HCT116 (cell line): ENCODE measurements around the gene SLC39A13. TPM values are rescaled to one million over a fixed set of nuclear protein-coding genes. Genes with fewer than 3 reads are reported as not detected.

Experiments used
- ATAC-seq: fragments of 200-7000 bp; cut with Tn5 transposase; 2 replicates; pipeline ENCODE4 v1.9.1; 2020; ENCODE audit warnings: mild to moderate bottlenecking, moderate library complexity
- BruUV-seq: library from RNA; stranded (reverse); fragments of 400-500 nt; replicated peaks from 2 replicates; lab custom pipeline; 2021; lab: Mats Ljungman, UMichigan
- CTCF ChIA-PET: fragments of 300-600 bp; sonication (Branson Sonifier 250); formaldehyde crosslinking; loops from one replicate; lab custom pipeline; 2021; ENCODE audit warnings: antibody characterized with exemption; lab: Charles Lee
- POLR2A ChIA-PET: fragments of 300-600, 350-600 bp; sonication (Branson Sonifier 250); formaldehyde crosslinking; loops from one replicate; lab custom pipeline; 2021; ENCODE audit warnings: antibody characterized with exemption; lab: Charles Lee
- RAD21 ChIA-PET, 2 experiments: fragments of 300-600 bp; sonication (Branson Sonifier 250); formaldehyde crosslinking; loops; one replicate each; lab custom pipeline; 2023; ENCODE audit warnings: low total read pairs in 2 of 2; ENCODE audit not compliant: uncharacterized antibody in 2 of 2, unreplicated experiment in 2 of 2, low non-redundant PET in 1 of 2; lab: Charles Lee
- DNase-seq: peaks from one replicate; pipeline ENCODE4 v3.0.0-alpha.2; 2010; ENCODE audit warnings: low read depth, low spot score
- H2AFZ ChIP-seq: fragments of 200-600 bp; shearing (Covaris generic), sonication (generic); 2 replicates; pipeline ENCODE4 v1.6.1; 2017; ENCODE audit warnings: low read depth, mixed run types, mixed read lengths, antibody characterized with exemption, low read length; ENCODE audit not compliant: poor library complexity, severe bottlenecking
- H3K27ac ChIP-seq: 2 replicates; pipeline ENCODE4 v1.5.1; 2012; ENCODE audit warnings: low read depth, low read length
- H3K27me3 ChIP-seq: fragments of 200-600 bp; sonication (generic); 2 replicates; pipeline ENCODE4 v1.6.1; 2016; ENCODE audit warnings: mixed run types, low read length, mixed read lengths; ENCODE audit not compliant: insufficient read depth
- H3K36me3 ChIP-seq, 2 experiments: fragments of 200-500 bp in 1 of 2; fragments of 200-600 bp in 1 of 2; sonication (Bioruptor generic) in 1 of 2; sonication (generic) in 1 of 2; 2 replicates each; pipeline versions ENCODE4 v1.5.1 to v1.6.1; 2014 to 2016; ENCODE audit warnings: low read length in 2 of 2, inconsistent platforms in 1 of 2, mixed read lengths in 1 of 2, mixed run types in 1 of 2; ENCODE audit not compliant: insufficient read depth in 2 of 2, control insufficient read depth in 1 of 2
- H3K4me1 ChIP-seq, 2 experiments: fragments of 200-600 bp in 1 of 2; sonication (generic) in 1 of 2; 2 replicates each; pipeline versions ENCODE4 v1.5.1 to v1.6.1; 2012 to 2017; ENCODE audit warnings: low read length in 2 of 2, inconsistent platforms in 1 of 2, mild to moderate bottlenecking in 1 of 2, mixed read lengths in 1 of 2, mixed run types in 1 of 2, moderate library complexity in 1 of 2; ENCODE audit not compliant: insufficient read depth in 2 of 2, control insufficient read depth in 1 of 2
- H3K4me2 ChIP-seq: fragments of 200-600 bp; sonication (generic); 2 replicates; pipeline ENCODE4 v1.6.1; 2017; ENCODE audit warnings: mixed run types, low read length, mixed read lengths
- H3K4me3 ChIP-seq, 2 experiments: fragments of 200-600 bp in 1 of 2; sonication (generic) in 1 of 2; replicated peaks in 1 of 2; 2 replicates each; pipeline ENCODE4 v1.5.1; 2011 to 2016; ENCODE audit warnings: low read length in 2 of 2, control low read depth in 1 of 2, low read depth in 1 of 2, mild to moderate bottlenecking in 1 of 2, mixed read lengths in 1 of 2, mixed run types in 1 of 2
- H3K79me2 ChIP-seq: fragments of 200-600 bp; sonication (generic); 2 replicates; pipeline ENCODE4 v1.6.1; 2017; ENCODE audit warnings: mild to moderate bottlenecking, mixed run types, low read length, moderate library complexity, mixed read lengths; ENCODE audit not compliant: insufficient read depth
- H3K9ac ChIP-seq: fragments of 200-600 bp; sonication (generic); 2 replicates; pipeline ENCODE4 v1.6.1; 2016; ENCODE audit warnings: low read length, mixed read lengths
- H3K9me2 ChIP-seq: fragments of 200-600 bp; sonication (generic), shearing (Covaris generic); 2 replicates; pipeline ENCODE4 v1.6.1; 2017; ENCODE audit warnings: mixed run types, mild to moderate bottlenecking, moderate library complexity; ENCODE audit not compliant: insufficient read depth
- H3K9me3 ChIP-seq, 2 experiments: fragments of 200-500 bp in 1 of 2; fragments of 200-600 bp in 1 of 2; sonication (Bioruptor generic) in 1 of 2; sonication (generic) in 1 of 2; 2 replicates each; pipeline ENCODE4 v1.6.1; 2014 to 2017; ENCODE audit warnings: low read length in 2 of 2, mixed read lengths in 2 of 2, inconsistent platforms in 1 of 2, low read depth in 1 of 2, mild to moderate bottlenecking in 1 of 2, mixed run types in 1 of 2, moderate library complexity in 1 of 2; ENCODE audit not compliant: control insufficient read depth in 1 of 2, insufficient read depth in 1 of 2
- H4K20me1 ChIP-seq: fragments of 200-600 bp; sonication (generic), shearing (Covaris generic); 2 replicates; pipeline ENCODE4 v1.6.1; 2017; ENCODE audit warnings: mixed run types, mild to moderate bottlenecking, moderate library complexity; ENCODE audit not compliant: insufficient read depth
- CBX3 ChIP-seq: IDR thresholded peaks from 2 replicates; pipeline ENCODE4 v1.6.1; 2012; ENCODE audit warnings: low read depth
- CEBPB ChIP-seq: IDR thresholded peaks from 2 replicates; pipeline ENCODE4 v1.6.1; 2012; ENCODE audit warnings: low read depth
- ELF1 ChIP-seq: IDR thresholded peaks from 2 replicates; pipeline ENCODE4 v1.6.1; 2012; ENCODE audit warnings: low read depth, borderline replicate concordance
- EZH2phosphoT487 ChIP-seq: fragments of 200-600 bp; IDR thresholded peaks from 2 replicates; pipeline ENCODE4 v1.6.1; 2018; ENCODE audit warnings: antibody characterized with exemption, borderline replicate concordance
- FOSL1 ChIP-seq: IDR thresholded peaks from 2 replicates; pipeline ENCODE4 v1.6.1; 2012; ENCODE audit warnings: low read depth
- JUND ChIP-seq: IDR thresholded peaks from 2 replicates; pipeline ENCODE4 v1.6.1; 2012
- MAX ChIP-seq: IDR thresholded peaks from 2 replicates; pipeline ENCODE4 v1.6.1; 2012
- POLR2A ChIP-seq: IDR thresholded peaks from 2 replicates; pipeline ENCODE4 v1.7.0; 2011; ENCODE audit warnings: borderline replicate concordance; ENCODE audit not compliant: insufficient read depth, insufficient read length; ENCODE audit errors: extremely low read depth
- SIN3A ChIP-seq: IDR thresholded peaks from 2 replicates; pipeline ENCODE4 v1.6.1; 2012; ENCODE audit warnings: low read depth
- TCF7L2 ChIP-seq: IDR thresholded peaks from 2 replicates; pipeline ENCODE4 v1.7.0; 2011; ENCODE audit warnings: borderline replicate concordance, inconsistent platforms; ENCODE audit not compliant: insufficient read depth, insufficient read length; ENCODE audit errors: extremely low read depth
- ZBTB33 ChIP-seq: IDR thresholded peaks from 2 replicates; pipeline ENCODE4 v1.6.1; 2011; ENCODE audit warnings: mild to moderate bottlenecking, low read length, moderate library complexity; ENCODE audit not compliant: insufficient replicate concordance; ENCODE audit errors: extremely low read depth
- ZFX ChIP-seq: fragments of 450-650 bp; IDR thresholded peaks from 2 replicates; pipeline ENCODE4 v1.6.1; 2017
- intact Hi-C: fragments of 100-400 bp; cut with micrococcal nuclease; formaldehyde crosslinking; loops from 2 replicates; pipeline ENCODE4 v1.10.0; 2022
- total RNA-seq: library from RNA; stranded (reverse); gene quantifications from one replicate; pipeline ENCODE4 v1.2.1, GENCODE V29; 2021; ENCODE audit not compliant: unreplicated experiment
- TF ChIP-seq, protein P1 (sequence below): IDR thresholded peaks from 2 replicates; pipeline ENCODE4 v1.6.1; 2012; ENCODE audit warnings: low read depth

SLC39A13 gene
- total RNA-seq, 1 experiment from 2014 or later, result 23.9 TPM

DNA sequence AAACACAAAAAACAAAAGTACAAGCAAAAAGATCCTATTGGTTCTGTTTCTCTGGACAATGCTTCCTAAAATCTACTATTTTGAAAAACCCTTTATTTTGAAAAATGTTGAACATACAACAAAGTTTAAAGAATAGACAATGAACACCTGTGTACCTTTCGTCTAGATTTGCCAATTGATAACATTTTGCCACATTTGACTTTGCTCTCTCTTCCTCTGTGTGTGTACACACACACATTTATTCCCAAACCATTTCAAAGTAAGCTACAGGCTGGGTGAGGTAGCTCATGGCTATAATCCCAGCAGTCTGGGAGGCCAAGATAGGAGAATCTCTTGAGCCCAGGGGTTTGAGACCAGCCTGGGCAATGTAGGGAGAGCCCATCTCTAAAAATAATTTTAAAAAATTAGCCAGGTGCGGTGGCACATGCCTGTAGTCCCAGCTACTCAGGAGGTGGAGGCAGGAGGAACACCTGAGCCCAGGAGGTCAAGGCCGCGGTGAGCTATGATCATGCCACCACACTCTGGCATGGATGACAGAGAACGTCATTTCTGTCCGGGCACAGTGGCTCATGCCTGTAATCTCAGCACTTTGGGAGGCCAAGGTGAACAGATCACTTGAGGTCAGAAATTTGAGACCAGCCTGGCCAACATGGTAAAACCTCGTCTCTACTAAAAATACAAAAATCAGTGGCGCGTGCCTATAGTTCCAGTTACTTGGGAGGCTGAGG lies 23.1 kb downstream of the SLC39A13 start:
- ATAC-seq, result no peak
- BruUV-seq, result no TSS peak
- no peak for DNase-seq
- H3K9me3 ChIP-seq, result no peaks in the 10 kb centered on the region
- H3K79me2 ChIP-seq, result no peaks in the 10 kb centered on the region
- ChIA-PET POLR2A (no interaction called here), CTCF (no interaction called here), RAD21 (no interaction called here)
- no peak overlapping the region for H3K9ac ChIP-seq
- H3K27me3 ChIP-seq, result no peaks in the 10 kb centered on the region
- no peak overlapping the region for H3K4me3 ChIP-seq
- no peaks in the 10 kb centered on the region for H3K9me2 ChIP-seq
- no peak overlapping the region for H3K27ac ChIP-seq
- TF ChIP-seq SIN3A (no peak), MAX (no peak), ZBTB33 (no peak), FOSL1 (no peak), ZFX (no peak), TCF7L2 (no peak), CBX3 (no peak), POLR2A (no peak), EZH2phosphoT487 (no peak), ELF1 (no peak), JUND (no peak), CEBPB (no peak)
- TF ChIP-seq, protein P1, sequence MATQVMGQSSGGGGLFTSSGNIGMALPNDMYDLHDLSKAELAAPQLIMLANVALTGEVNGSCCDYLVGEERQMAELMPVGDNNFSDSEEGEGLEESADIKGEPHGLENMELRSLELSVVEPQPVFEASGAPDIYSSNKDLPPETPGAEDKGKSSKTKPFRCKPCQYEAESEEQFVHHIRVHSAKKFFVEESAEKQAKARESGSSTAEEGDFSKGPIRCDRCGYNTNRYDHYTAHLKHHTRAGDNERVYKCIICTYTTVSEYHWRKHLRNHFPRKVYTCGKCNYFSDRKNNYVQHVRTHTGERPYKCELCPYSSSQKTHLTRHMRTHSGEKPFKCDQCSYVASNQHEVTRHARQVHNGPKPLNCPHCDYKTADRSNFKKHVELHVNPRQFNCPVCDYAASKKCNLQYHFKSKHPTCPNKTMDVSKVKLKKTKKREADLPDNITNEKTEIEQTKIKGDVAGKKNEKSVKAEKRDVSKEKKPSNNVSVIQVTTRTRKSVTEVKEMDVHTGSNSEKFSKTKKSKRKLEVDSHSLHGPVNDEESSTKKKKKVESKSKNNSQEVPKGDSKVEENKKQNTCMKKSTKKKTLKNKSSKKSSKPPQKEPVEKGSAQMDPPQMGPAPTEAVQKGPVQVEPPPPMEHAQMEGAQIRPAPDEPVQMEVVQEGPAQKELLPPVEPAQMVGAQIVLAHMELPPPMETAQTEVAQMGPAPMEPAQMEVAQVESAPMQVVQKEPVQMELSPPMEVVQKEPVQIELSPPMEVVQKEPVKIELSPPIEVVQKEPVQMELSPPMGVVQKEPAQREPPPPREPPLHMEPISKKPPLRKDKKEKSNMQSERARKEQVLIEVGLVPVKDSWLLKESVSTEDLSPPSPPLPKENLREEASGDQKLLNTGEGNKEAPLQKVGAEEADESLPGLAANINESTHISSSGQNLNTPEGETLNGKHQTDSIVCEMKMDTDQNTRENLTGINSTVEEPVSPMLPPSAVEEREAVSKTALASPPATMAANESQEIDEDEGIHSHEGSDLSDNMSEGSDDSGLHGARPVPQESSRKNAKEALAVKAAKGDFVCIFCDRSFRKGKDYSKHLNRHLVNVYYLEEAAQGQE, result no peak
- no peak overlapping the region for H3K4me2 ChIP-seq
- no peak overlapping the region for H2AFZ ChIP-seq
- no peaks in the 10 kb centered on the region for H3K36me3 ChIP-seq
- H4K20me1 ChIP-seq, result no peaks in the 10 kb centered on the region
- intact Hi-C loops, result no loop called here
- H3K4me1 ChIP-seq, result peaks cover 4 to 10% of the 10 kb centered on the region in 2 experiments; a peak in 2 of 4 replicates
